Measurements from ENCODE around the gene NOS1AP. TPM values are rescaled to one million over a fixed set of nuclear protein-coding genes. Genes with fewer than 3 reads are reported as not detected.

The NOS1AP gene
- total and polyA plus RNA-seq, 2 experiments from 2014 or later: 5.8 to 6.6 TPM

- TF ChIP-seq POLR2AphosphoS5 (IDR thresholded peaks at IDR 0.05; ENCODE audit: low read depth): no peak
- no peak for TF ChIP-seq EZH2 (IDR thresholded peaks at IDR 0.05; ENCODE audit: low read depth, unreplicated experiment)
- TF ChIP-seq STAT1 (IDR thresholded peaks at IDR 0.05; ENCODE audit: unreplicated experiment): no peak
- no peak for TF ChIP-seq CREB1 (CRISPR knock-in tag; IDR thresholded peaks at IDR 0.05; ENCODE audit: low read depth)
- no peak for TF ChIP-seq EZH2phosphoT487 (IDR thresholded peaks at IDR 0.05; ENCODE audit: unreplicated experiment)
- no peak for TF ChIP-seq CTCF (conservative IDR thresholded peaks at IDR 0.05; ENCODE audit: low read depth in 2 of 2)
- TF ChIP-seq ZNF331 (CRISPR knock-in tag; IDR thresholded peaks at IDR 0.05; ENCODE audit: low read depth): no peak
Observed at GRCh38 chr1:162151900-162152829, 82.7 kb downstream of the NOS1AP start (continued).

- H2AFZ ChIP-seq: no peak overlapping the region
- no peak overlapping the region for H3K27ac ChIP-seq (ENCODE audit: low read depth)
- ATAC-seq (no peak), DNase-seq (ENCODE audit: low spot score) (no peak)
- H3K4me3 ChIP-seq: no peak overlapping the region
- H3K9me2 ChIP-seq (ENCODE audit: insufficient read depth): no peaks in the 10 kb centered on the region
- H4K20me1 ChIP-seq (replicated peaks; ENCODE audit: insufficient read depth): 0 out of 2 replicates have a peak, but pooled peaks cover 5% of the 10 kb centered on the region
- H3K36me3 ChIP-seq (ENCODE audit: insufficient read depth): no peaks in the 10 kb centered on the region
- Mint-ChIP-seq H3K4me3 (no peak overlapping the region), H3K4me1 (peaks cover 33% of the 10 kb centered on the region), H3K9me3 (no peaks in the 10 kb centered on the region), H3K36me3 (ENCODE audit: low read depth) (peaks cover 5% of the 10 kb centered on the region), H3K27me3 (ENCODE audit: insufficient read depth, low read depth, poor library complexity) (peaks cover 3% of the 10 kb centered on the region), H3K27ac (no peak overlapping the region)
- no peak overlapping the region for H3K4me2 ChIP-seq
- peaks cover 5% of the 10 kb centered on the region for H3K4me1 ChIP-seq (ENCODE audit: insufficient read depth)
- H3F3A ChIP-seq (replicated peaks; ENCODE audit: low read depth): no peaks in the 10 kb centered on the region; the same call in 1 of the 2 replicates
- H3K79me2 ChIP-seq (replicated peaks; ENCODE audit: insufficient read depth): peaks cover 29% of the 10 kb centered on the region
- H3K27me3 ChIP-seq (ENCODE audit: insufficient read depth): 0 out of 2 replicates have a peak, but pooled peaks cover 4% of the 10 kb centered on the region
- TF ChIP-seq ZNF331 (CRISPR knock-in tag; IDR thresholded peaks at IDR 0.05; ENCODE audit: low read depth): no peak
- TF ChIP-seq EZH2 (IDR thresholded peaks at IDR 0.05; ENCODE audit: low read depth, unreplicated experiment): no peak
- TF ChIP-seq EZH2phosphoT487 (IDR thresholded peaks at IDR 0.05; ENCODE audit: unreplicated experiment): no peak
- no peak for TF ChIP-seq CTCF (conservative IDR thresholded peaks at IDR 0.05; ENCODE audit: low read depth in 2 of 2)
- TF ChIP-seq POLR2AphosphoS5 (IDR thresholded peaks at IDR 0.05; ENCODE audit: low read depth): no peak
- no peak for TF ChIP-seq JUNB (IDR thresholded peaks at IDR 0.05; ENCODE audit: unreplicated experiment)
- TF ChIP-seq CREB1 (CRISPR knock-in tag; IDR thresholded peaks at IDR 0.05; ENCODE audit: low read depth): no peak
- TF ChIP-seq ZNF114 (CRISPR knock-in tag; IDR thresholded peaks at IDR 0.05): no peak
- no peak for TF ChIP-seq STAT1 (IDR thresholded peaks at IDR 0.05; ENCODE audit: unreplicated experiment)
- TF ChIP-seq ETS1 (IDR thresholded peaks at IDR 0.05): no peak
- TF ChIP-seq ZNF462 (CRISPR knock-in tag; IDR thresholded peaks at IDR 0.05): no peak
Observed at GRCh38 chr1:162153374-162153773, 83.9 kb downstream of the NOS1AP start.
